NCI-H510A treated with DMSO at 0.1 percent for 48 hours (cell line): ENCODE results near the gene CHRNA5.
"Not testable (repeated sequence)": the region's sequence is repeated elsewhere in the genome, so short reads cannot be mapped to it uniquely, and the experiment has no call there.

Experiments used
- DNase-seq: peaks from one replicate; lab custom pipeline; 2025; lab: John Stamatoyannopoulos, UW

Gene CHRNA5

DNA sequence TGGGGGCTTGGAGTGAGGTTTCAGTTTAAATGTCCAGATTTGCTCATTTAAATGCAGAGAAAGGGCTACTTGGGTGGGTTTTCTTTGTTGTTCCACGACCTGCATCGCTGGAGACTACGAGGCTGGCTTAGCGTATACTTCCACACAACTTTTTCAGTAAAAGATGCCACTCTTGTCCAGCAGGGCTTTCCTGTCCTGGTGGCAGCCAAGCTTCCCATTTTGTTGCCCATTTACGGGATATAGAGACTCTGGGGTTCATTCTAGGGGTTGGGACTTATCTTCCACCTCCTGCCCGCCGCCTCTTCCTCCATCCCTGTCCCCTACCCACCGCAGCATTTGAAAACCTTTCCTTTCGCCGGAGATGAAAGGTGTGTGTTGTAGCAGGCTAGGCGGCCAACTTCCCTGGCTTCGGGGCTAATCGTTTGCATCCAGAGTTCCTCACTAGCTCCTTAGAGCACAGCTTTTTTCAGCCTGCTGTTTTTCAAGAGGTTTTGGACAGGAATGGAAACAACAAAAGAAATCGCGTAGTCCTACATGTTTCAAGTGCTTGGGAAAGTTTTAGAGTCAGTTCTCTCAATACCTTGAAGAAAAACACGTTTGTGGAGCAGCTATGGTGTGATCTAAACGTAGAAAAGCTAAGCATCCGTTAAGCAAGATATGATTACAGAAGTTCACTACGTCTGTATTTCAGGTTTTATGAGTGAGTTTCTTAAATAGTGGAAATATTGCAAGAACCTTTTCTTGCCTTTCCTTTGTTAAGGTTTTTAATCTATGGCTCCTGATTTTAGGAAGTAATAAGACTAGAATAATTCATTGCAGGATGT lies 843 bp downstream of the CHRNA5 start:
- peak; percentile 53 for DNase-seq

- DNase-seq = peak; percentile 5
Measured at GRCh38 chr15:78567531-78567930, 2.2 kb downstream of the CHRNA5 start.

- DNase-seq = no peak
Measured at GRCh38 chr15:78570710-78571109, 5.4 kb downstream of the CHRNA5 start.

DNA sequence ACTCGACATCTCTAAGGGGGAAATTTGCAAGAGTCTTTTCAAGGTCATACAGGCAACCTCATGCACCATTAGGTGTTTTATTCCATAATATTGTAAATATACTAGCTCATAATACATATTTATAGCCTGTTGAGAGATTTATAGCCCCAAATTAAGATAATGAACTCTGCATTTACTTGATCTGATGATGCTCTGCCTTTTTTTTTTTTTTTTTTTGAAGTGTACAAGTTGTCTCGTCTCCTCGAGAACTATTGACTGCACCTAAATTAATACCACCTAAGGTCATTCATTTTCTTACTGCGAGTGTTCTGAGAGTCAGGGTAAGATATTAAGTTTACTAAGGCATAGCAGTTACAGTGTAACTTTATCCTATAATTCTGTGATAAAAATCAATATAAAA lies 6.1 kb downstream of the CHRNA5 start:
- DNase-seq = no peak

GRCh38 chr15:78573416-78573815 lies 8.1 kb downstream of the CHRNA5 start:
- DNase-seq = no peak

DNA sequence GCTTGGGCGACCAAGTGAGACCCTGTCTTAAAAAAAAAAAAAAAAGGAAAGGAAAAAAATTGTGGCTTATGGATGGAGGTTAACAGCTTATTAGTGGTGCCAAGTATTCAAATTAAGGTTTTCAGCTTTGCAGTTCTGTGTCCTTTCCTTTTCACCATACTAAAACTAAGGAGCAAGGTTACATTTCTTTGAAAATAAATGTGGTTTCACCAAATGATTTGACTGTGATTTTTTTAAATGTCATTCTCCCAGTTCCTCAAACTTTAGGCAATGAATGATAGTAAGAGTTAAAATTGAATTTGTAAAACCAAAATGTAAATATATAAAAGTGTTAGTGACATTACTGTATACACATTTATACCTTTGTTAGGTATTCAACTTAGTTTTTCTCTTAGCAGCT lies 9.6 kb downstream of the CHRNA5 start:
- DNase-seq = no peak

DNA sequence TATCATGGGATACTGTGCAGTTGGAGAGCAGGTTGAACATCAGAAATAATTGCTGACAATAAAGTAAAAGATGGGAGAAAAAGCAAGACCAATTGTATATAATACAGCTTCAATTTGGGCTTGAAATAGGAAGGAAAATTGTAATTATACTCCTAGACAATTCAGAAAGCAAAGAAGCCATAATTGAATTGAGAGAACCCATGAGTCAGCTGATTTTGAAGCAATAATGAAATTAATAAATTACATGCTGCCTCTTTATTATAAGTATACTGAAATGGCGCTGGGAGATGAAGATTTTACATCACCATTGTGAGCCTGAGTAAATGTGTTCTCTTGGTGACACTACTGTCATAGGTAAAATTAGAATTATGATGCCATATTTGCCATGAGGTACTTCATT lies 32.3 kb downstream of the CHRNA5 start:
- no peak for DNase-seq

- DNase-seq = no peak
Measured at GRCh38 chr15:78598348-78598747, 33.0 kb downstream of the CHRNA5 start.

- DNase-seq = no peak
Measured at GRCh38 chr15:78599189-78599588, 33.9 kb downstream of the CHRNA5 start.

DNA sequence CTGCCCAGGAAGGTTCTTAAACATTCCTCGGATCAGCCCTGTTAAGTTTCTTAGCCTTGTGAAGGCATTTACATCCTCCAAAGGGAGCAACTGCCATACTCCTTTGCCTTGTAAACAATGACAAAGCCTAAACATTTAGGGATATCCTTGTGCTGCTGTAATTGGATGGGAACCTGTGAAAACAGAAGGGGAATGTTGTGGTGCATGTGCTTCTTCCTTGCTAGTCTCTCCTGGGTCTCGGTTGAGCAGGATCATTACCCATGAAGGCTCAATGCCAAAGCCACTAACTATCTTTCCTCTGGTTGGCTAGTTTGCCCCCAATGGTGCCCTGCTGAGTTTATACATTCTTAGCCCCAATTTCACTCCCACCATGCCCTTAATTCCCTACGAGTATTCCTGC lies 38.1 kb downstream of the CHRNA5 start:
- no peak for DNase-seq

- DNase-seq = no peak
Measured at GRCh38 chr15:78604420-78604819, 39.1 kb downstream of the CHRNA5 start.

- no peak for DNase-seq
Measured at GRCh38 chr15:78605201-78605600, 39.9 kb downstream of the CHRNA5 start.

DNA sequence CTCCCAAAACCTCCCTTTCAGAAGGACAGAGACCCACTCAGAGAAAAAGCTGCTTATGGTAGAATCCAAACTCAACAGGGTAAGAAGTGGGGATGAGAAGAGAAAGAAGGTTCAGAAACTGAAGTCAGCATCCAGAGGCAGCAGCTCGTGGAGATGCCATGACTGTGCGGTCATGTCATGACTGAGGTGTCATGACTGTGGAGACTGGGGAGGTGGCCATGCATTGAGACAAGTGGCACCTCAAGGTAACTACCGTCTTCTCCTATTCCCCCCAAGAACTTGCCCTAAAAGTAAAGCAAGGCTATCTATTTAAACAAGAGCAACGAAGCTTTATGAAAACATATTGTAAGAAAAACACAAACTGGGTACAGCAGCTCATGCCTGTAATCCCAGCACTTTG lies 40.4 kb downstream of the CHRNA5 start:
- no peak for DNase-seq

GRCh38 chr15:78609551-78609950 lies 44.2 kb downstream of the CHRNA5 start:
- not testable (repeated sequence) for DNase-seq

DNA sequence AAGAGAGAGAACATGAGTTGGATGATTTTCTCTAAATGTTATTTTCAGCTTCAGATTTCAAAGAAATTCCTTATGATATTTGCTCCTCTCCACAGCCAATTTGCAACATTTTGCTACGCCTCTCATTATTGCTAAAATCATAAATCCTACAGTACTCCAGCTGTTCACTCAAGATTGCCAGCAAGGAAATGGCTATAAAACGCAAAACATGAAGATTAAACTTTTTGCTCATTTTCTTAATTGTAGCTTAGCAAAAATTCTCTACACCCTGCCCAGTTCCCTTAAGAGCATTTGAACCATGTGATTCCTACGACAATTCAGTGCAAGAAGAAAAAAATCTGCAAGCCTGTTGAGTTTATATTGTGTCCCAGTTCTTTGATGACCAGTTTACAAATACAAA lies 48.7 kb downstream of the CHRNA5 start:
- no peak for DNase-seq

- no peak for DNase-seq
Measured at GRCh38 chr15:78615151-78615589, 49.9 kb downstream of the CHRNA5 start.

- no peak for DNase-seq
Measured at GRCh38 chr15:78616506-78616905, 51.2 kb downstream of the CHRNA5 start.

GRCh38 chr15:78617076-78617475 lies 51.8 kb downstream of the CHRNA5 start:
- DNase-seq = no peak

DNA sequence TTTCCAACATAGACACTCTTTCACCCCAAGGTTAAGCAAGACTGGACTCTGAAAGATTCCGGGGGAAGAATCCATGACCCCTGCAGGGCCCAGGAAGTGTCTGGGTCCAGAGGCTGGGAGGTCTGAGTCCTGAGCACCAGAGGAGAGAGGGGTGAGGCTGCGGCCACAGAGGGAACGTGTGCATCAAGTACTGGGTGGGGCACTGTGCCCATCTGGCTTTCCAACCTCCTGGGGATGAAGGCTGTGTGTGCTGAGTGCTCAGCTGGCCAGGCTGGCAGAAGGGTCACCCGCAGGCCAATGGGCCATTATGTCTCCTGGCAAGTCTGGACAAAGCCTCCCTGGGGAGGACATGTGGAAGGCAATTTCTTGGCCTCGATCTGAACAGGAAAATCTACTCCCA lies 52.2 kb downstream of the CHRNA5 start:
- DNase-seq = no peak

DNA sequence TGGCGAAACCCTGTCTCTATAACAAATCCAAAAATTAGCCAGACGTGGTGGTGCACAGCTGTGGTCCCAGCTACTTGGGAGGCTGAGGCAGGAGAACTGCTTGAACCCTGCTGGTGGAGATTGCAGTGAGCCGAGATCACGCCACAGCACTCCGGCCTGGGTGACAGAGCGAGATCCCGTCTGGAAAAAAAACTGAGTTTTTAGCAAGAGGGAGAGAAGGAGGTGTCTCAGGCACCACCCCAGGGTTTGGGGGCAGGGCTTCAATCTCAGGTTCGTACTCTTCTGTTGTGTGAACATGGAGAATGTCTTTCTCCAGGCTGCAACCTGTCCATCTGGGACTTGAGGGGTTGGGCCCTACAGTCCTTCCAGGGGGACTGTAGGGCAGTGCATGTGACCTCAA lies 52.7 kb downstream of the CHRNA5 start:
- no peak for DNase-seq

DNA sequence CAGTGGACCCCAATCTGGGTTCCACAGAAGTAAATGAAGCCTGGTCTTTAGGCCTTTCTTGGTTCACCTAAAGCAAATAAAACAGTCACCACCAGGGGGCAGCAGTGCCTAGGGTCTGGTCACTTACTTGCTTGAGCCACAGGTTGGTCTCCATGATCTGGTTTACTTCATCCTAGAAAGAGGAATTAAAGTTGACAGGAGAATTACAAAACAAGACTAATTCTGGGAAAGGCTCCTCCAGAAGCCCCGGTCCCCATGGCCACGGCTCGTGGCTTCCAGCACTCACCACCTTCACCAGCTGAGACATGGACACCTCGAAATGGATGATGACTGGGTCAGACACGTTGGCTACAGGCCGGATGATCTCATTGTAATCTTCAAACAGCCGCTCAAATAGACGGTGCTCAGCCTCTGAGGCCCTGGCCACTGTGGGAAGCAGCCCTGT lies 53.2 kb downstream of the CHRNA5 start:
- DNase-seq = peak; percentile 41

- DNase-seq = no peak
Measured at GRCh38 chr15:78619022-78619950, 54.0 kb downstream of the CHRNA5 start.

- DNase-seq = no peak
Measured at GRCh38 chr15:78620021-78620526, 54.8 kb downstream of the CHRNA5 start.
